ENCODE measurements around the gene TPM4.
A peak's percentile ranks its signal among the peaks of the same experiment; 100 is the strongest.
"Not testable (repeated sequence)": the region's sequence is repeated elsewhere in the genome, so short reads cannot be mapped to it uniquely, and the experiment has no call there.

Gene TPM4

DNA sequence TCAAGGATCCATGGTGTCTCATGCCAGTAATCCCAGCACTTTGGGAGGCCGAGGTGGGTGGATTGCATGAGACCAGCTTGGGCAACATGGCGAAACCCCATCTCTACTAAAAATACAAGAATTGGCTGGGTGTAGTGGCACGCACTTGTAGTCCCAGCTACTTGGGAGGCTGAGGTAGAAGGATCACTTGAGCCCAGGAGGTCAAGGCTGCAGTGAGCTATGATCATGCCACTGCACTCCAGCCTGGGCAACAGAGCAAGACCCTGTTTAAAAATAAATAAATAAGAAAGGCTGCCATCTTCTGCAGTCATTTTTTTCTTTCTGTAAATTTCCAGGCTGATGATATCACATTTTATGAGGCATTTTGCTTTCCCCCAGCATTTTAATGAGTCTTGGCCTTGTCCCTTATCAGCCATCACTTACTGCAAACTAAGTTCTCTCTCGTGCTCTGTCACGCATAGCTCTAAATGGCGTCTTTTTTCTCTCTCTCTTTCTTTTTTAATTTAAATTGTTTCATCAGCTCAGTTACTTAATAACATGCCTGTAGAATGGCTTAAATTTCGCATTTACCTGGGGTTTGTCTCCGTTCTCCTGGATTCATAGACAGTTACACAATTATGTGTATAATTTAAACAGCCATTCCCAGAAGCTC lies 23.1 kb downstream of the TPM4 start:
- DNase-seq, result not testable (repeated sequence)

- DNase-seq, result no peak
Observed at GRCh38 chr19:16100524-16100923, 24.2 kb downstream of the TPM4 start.

DNA sequence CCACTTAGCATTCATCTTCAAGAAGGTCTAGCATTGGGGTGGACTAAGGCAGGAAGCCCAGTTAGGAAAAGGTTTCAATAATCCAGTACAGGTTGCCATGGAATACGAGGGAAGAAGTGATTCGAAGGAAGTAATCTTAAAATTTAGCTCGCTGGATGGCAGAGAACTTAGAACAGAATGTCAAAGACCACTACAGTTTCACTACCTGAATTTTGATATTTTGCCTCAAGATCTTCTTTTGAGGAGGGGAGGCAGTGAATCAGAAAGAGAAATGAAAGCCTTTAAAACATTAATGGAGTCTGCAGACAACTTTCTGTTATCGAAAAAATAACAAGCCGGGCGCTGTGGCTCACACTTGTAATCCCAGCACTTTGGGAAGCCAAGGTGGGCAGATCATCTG lies 28.4 kb downstream of the TPM4 start:
- DNase-seq, result no peak

DNA sequence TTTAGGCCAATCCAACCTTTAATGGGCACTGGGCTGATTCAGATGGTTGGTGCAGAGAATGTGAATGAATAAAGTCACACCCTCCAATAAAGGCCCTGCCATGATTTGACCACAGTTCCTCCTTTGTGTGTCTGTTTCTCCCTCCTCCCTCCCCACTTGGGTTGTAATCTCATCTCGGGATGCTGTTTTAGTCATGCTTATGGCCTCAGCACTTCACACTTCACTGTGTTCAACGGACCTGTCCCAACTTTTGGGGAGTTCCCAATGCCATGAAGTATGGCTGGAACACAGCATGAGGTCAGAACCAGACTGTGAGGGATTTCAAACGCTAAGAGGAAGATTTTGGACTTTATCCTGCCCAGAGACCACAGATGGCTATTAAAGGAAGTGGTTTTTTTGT lies 29.8 kb downstream of the TPM4 start:
- no peak for DNase-seq

DNA sequence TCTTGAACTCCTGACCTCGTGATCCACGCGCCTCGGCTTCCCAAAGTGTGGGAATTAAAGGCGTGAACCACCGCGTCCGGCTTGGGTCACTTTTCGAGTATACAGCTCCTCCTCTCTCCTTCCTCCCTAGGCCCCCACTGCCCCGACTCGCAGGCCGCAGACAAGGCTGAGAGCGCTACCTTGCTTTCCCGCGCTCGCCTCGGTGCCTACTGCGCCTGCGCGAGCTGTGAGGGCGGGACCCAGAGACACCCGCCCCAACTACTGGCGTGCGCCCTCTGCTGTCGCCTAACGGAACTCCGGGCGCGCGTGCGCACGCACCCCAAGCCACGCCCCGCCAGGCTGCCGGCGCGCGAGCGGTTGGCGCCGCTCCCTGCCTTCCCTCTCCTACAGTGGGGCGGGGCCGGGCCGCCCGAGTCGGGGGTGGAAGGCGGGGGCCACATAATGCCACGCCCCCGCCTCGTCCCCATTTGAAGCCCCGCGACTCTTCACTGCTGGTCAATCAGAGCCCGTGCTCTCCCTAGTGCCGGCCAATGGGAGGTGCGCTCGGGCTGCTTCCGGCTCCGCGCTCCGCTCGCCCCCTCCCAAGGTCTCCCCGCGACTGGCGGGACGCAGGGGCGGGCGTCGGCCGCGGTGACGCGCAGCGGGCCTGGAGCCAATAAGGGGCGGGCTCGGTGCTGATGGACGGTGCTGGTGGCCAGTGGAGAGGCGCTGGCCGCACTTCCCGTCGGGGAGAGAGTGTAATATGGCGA lies 35.0 kb downstream of the TPM4 start, which contains the start of gene RAB8A:
Gene RAB8A, plus strand, starts transcription at position 730 of the 749 bp plus-strand sequence. Its CDS starts 13 bp downstream, at position 743.
- DNase-seq, result peak; percentile 99

- no peak for DNase-seq
Observed at GRCh38 chr19:16111909-16112752, 35.8 kb downstream of the TPM4 start.

- no peak for DNase-seq
Observed at GRCh38 chr19:16112778-16113177, 36.5 kb downstream of the TPM4 start.

- no peak for DNase-seq
Observed at GRCh38 chr19:16113727-16114126, 37.4 kb downstream of the TPM4 start.

GRCh38 chr19:16115301-16116039 lies 39.2 kb downstream of the TPM4 start:
- no peak for DNase-seq

GRCh38 chr19:16116067-16116466 lies 39.8 kb downstream of the TPM4 start:
- DNase-seq, result no peak

GRCh38 chr19:16117594-16118033 lies 41.3 kb downstream of the TPM4 start:
- no peak for DNase-seq

GRCh38 chr19:16118489-16119033 lies 42.3 kb downstream of the TPM4 start:
- DNase-seq, result peak; percentile 54 to 70

- DNase-seq, result peak; percentile 18 to 39
Observed at GRCh38 chr19:16119075-16119857, 43.0 kb downstream of the TPM4 start.

GRCh38 chr19:16121141-16121540 lies 44.8 kb downstream of the TPM4 start:
- DNase-seq, result no peak

DNA sequence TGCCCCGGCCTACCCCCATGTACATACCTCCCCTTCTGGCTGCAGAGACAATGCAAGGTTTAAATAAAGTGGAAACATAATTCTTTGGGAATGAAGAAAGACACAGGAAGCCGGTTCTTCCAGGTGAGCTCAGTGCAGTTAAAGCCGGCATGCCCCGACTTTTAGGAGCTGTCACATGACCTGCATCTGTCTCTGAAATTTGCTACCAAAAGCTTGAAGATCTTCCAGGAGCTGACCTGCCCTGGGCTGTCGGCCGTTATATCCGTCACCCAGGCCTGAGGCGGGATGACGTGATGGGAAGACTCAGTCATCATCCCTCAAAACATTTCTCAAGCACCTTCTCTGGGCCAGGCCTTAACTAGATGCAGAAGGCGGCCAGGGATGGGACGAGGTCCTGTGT lies 45.7 kb downstream of the TPM4 start:
- no peak for DNase-seq

DNA sequence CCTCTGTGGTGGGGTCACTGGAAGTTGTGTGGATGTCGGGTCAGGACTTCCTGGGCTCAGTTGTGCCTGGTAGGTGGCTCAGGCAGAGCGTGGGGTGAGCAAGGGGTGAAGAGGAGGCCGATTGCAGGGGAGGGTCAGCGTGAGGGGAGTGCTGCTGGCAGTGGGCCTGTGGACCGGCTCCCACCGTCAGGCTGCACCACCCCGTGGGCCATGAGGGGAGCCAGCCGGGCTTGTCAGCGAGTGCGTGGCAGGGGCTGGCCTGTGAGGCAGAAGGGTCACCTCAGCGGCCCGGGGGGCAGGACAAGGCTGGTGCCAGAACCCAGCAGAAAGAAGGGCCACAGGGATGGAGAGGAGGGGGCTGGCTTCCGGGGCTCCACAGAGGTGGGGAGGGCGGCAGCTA lies 48.7 kb downstream of the TPM4 start:
- DNase-seq, result no peak

GRCh38 chr19:16125737-16126495 lies 49.6 kb downstream of the TPM4 start:
- no peak for DNase-seq

GRCh38 chr19:16127080-16127479 lies 50.8 kb downstream of the TPM4 start:
- no peak for DNase-seq

GRCh38 chr19:16127776-16128371 lies 51.6 kb downstream of the TPM4 start:
- no peak for DNase-seq

DNA sequence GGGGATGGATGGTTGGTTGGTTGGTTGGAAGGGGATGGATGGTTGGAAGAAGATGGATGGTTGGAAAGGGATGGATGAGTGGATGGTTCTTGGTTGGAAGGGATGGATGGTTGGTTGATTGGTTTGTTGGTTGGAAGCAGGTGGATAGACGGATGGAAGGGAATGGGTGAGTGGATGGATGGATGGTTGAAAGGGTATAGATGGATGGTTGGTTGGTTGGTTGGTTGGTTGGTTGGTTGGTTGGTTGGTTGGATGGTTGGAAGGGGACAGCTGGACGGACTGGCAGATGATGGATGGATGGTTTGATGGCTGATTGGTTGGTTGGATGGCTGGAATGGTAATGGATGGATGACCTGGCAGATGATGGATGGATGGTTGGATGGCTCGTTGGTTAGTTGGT lies 55.4 kb downstream of the TPM4 start:
- DNase-seq, result no peak

All from stimulated activated CD4-positive, alpha-beta T cell treated with anti-CD3 and anti-CD28 coated beads, Interleukin-2, amount 100 ng/mL, for 24 hours (primary cell).